WTC11 (cell line): Measurements from ENCODE around the gene ABHD12. TPM values are rescaled to one million over a fixed set of nuclear protein-coding genes. Genes with fewer than 3 reads are reported as not detected.

Source experiments
- ATAC-seq: fragments of 200-7000 bp; cut with Tn5 transposase; 2 replicates; pipeline ENCODE4 v1.10.0; 2021; ENCODE audit warnings: mild to moderate bottlenecking, moderate library complexity
- CTCF ChIA-PET: fragments of 300-600 bp; sonication (Branson Sonifier 250); formaldehyde crosslinking; loops from one replicate; lab custom pipeline; 2021; ENCODE audit warnings: antibody characterized with exemption; lab: Charles Lee
- POLR2A ChIA-PET: fragments of 350-600 bp; sonication (Branson Sonifier 250); formaldehyde crosslinking; loops from one replicate; lab custom pipeline; 2021; ENCODE audit warnings: antibody characterized with exemption; lab: Charles Lee
- DNase-seq: peaks from one replicate; pipeline ENCODE4 v3.0.0; 2021; ENCODE audit warnings: low spot score
- H3K27ac Mint-ChIP-seq: 2 replicates; pipeline ENCODE4 v1.8.0; 2021; ENCODE audit warnings: mixed read lengths
- H3K27me3 Mint-ChIP-seq: 2 replicates; pipeline ENCODE4 v1.8.0; 2021; ENCODE audit warnings: low read depth, mild to moderate bottlenecking, moderate library complexity, mixed read lengths
- H3K36me3 Mint-ChIP-seq: 2 replicates; pipeline ENCODE4 v1.8.0; 2021; ENCODE audit warnings: mixed read lengths
- H3K4me1 Mint-ChIP-seq: 2 replicates; pipeline ENCODE4 v1.8.0; 2022; ENCODE audit warnings: mixed read lengths
- H3K4me3 Mint-ChIP-seq: 2 replicates; pipeline ENCODE4 v1.8.0; 2021; ENCODE audit warnings: mild to moderate bottlenecking, moderate library complexity, mixed read lengths
- H3K9me3 Mint-ChIP-seq: 2 replicates; pipeline ENCODE4 v1.8.0; 2021; ENCODE audit warnings: mixed read lengths
- ARID4B ChIP-seq: sonication (generic); formaldehyde crosslinking; IDR thresholded peaks from 2 replicates; pipeline ENCODE4 v1.8.0; 2023; ENCODE audit warnings: missing genetic modification reagents, mild to moderate bottlenecking, borderline replicate concordance
- CTCF ChIP-seq: fragments of 200-600 bp; IDR thresholded peaks from 2 replicates; pipeline ENCODE4 v1.8.0; 2022; ENCODE audit warnings: antibody characterized with exemption
- E2F4 ChIP-seq: sonication (generic); formaldehyde crosslinking; IDR thresholded peaks from 2 replicates; pipeline ENCODE4 v1.8.1; 2022; ENCODE audit warnings: low read depth, mild to moderate bottlenecking, moderate library complexity, missing genetic modification reagents, borderline replicate concordance
- ESRRA ChIP-seq: sonication (generic); formaldehyde crosslinking; IDR thresholded peaks from 2 replicates; pipeline ENCODE4 v1.8.1; 2022; ENCODE audit warnings: mild to moderate bottlenecking, missing genetic modification reagents, borderline replicate concordance
- FOXK1 ChIP-seq: sonication (generic); formaldehyde crosslinking; IDR thresholded peaks from 2 replicates; pipeline ENCODE4 v1.8.0; 2022; ENCODE audit warnings: mild to moderate bottlenecking, moderate library complexity, missing genetic modification reagents
- RORB ChIP-seq: fragments of 250-450 bp; sonication (Bioruptor Pico); IDR thresholded peaks from 2 replicates; pipeline ENCODE4 v1.9.0; 2021; ENCODE audit warnings: mild to moderate bottlenecking
- STAT6 ChIP-seq: sonication (generic); formaldehyde crosslinking; conservative IDR thresholded peaks from 2 replicates; pipeline ENCODE4 v1.8.1; 2023; ENCODE audit warnings: mild to moderate bottlenecking, low read depth, missing genetic modification reagents, moderate library complexity
- ZBTB21 ChIP-seq: sonication (generic); formaldehyde crosslinking; IDR thresholded peaks from 2 replicates; pipeline ENCODE4 v1.8.1; 2023; ENCODE audit warnings: mild to moderate bottlenecking, missing genetic modification reagents, borderline replicate concordance
- ZMAT4 ChIP-seq: fragments of 250-450 bp; sonication (Bioruptor Pico); IDR thresholded peaks from 2 replicates; pipeline ENCODE4 v1.9.0; 2021; ENCODE audit warnings: mild to moderate bottlenecking
- ZNF219 ChIP-seq: sonication (generic); formaldehyde crosslinking; IDR thresholded peaks from 2 replicates; pipeline ENCODE4 v1.8.0; 2023; ENCODE audit warnings: missing genetic modification reagents, mild to moderate bottlenecking, borderline replicate concordance
- ZNF396 ChIP-seq: fragments of 250-450 bp; sonication (Bioruptor Pico); IDR thresholded peaks from 2 replicates; pipeline ENCODE4 v1.8.0; 2021; ENCODE audit warnings: mild to moderate bottlenecking, moderate library complexity, borderline replicate concordance
- total RNA-seq: library from RNA; stranded (reverse); gene quantifications from 3 replicates; pipeline ENCODE4 v1.2.3, GENCODE V29; 2021
- TF ChIP-seq, protein P1 (sequence below): sonication (generic); formaldehyde crosslinking; IDR thresholded peaks from 2 replicates; pipeline ENCODE4 v1.8.0; 2023; ENCODE audit warnings: missing genetic modification reagents
- TF ChIP-seq, protein P2 (sequence below): fragments of 250-450 bp; sonication (Bioruptor Pico); IDR thresholded peaks from 2 replicates; pipeline ENCODE4 v1.9.0; 2021; ENCODE audit warnings: mild to moderate bottlenecking

The ABHD12 gene
- total RNA-seq, 1 experiment from 2014 or later: 63.1 TPM

- H3K36me3 Mint-ChIP-seq: peaks cover 7% of the 10 kb centered on the region; the same call in 1 of the 2 replicates
- ATAC-seq (no peak), DNase-seq (no peak)
- TF ChIP-seq ARID4B (no peak), STAT6 (CRISPR knock-in tag) (no peak), ZNF219 (CRISPR knock-in tag) (no peak), E2F4 (CRISPR knock-in tag) (no peak), ZMAT4 (CRISPR knock-in tag) (no peak), ESRRA (no peak), CTCF (no peak), FOXK1 (CRISPR knock-in tag) (no peak), RORB (CRISPR knock-in tag) (no peak), ZBTB21 (no peak), ZNF396 (CRISPR knock-in tag) (no peak)
- TF ChIP-seq, protein P1, sequence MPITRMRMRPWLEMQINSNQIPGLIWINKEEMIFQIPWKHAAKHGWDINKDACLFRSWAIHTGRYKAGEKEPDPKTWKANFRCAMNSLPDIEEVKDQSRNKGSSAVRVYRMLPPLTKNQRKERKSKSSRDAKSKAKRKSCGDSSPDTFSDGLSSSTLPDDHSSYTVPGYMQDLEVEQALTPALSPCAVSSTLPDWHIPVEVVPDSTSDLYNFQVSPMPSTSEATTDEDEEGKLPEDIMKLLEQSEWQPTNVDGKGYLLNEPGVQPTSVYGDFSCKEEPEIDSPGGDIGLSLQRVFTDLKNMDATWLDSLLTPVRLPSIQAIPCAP (CRISPR knock-in tag): no peak
- TF ChIP-seq, protein P2, sequence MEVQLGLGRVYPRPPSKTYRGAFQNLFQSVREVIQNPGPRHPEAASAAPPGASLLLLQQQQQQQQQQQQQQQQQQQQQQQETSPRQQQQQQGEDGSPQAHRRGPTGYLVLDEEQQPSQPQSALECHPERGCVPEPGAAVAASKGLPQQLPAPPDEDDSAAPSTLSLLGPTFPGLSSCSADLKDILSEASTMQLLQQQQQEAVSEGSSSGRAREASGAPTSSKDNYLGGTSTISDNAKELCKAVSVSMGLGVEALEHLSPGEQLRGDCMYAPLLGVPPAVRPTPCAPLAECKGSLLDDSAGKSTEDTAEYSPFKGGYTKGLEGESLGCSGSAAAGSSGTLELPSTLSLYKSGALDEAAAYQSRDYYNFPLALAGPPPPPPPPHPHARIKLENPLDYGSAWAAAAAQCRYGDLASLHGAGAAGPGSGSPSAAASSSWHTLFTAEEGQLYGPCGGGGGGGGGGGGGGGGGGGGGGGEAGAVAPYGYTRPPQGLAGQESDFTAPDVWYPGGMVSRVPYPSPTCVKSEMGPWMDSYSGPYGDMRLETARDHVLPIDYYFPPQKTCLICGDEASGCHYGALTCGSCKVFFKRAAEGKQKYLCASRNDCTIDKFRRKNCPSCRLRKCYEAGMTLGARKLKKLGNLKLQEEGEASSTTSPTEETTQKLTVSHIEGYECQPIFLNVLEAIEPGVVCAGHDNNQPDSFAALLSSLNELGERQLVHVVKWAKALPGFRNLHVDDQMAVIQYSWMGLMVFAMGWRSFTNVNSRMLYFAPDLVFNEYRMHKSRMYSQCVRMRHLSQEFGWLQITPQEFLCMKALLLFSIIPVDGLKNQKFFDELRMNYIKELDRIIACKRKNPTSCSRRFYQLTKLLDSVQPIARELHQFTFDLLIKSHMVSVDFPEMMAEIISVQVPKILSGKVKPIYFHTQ (CRISPR knock-in tag): no peak
- POLR2A ChIA-PET: no interaction called here
- no peak overlapping the region; the same call in 1 of the 2 replicates for H3K27ac Mint-ChIP-seq
- peaks cover 5% of the 10 kb centered on the region for H3K27me3 Mint-ChIP-seq
- CTCF ChIA-PET: interaction anchor here (1.8 kb wide), 1 partner anchor 45 kb away, joined by 5 read pairs; no protein-coding TSS in a partner anchor
- no peaks in the 10 kb centered on the region for H3K9me3 Mint-ChIP-seq
- H3K4me1 Mint-ChIP-seq: peaks cover 31% of the 10 kb centered on the region
- no peak overlapping the region for H3K4me3 Mint-ChIP-seq
These were observed 139.1 kb downstream of the ABHD12 start for GRCh38 chr20:25251558-25251957.
